Heart right ventricle (tissue), 16 donors: ENCODE measurements around the gene SLC1A2. TPM values are rescaled to one million over a fixed set of nuclear protein-coding genes. Genes with fewer than 3 reads are reported as not detected.

Experiments used
- ATAC-seq, 8 donors: fragments of 200-7000 bp; cut with Tn5 transposase; one replicate each; pipeline ENCODE4 v1.9.1; 2020; ENCODE audit warnings: mild to moderate bottlenecking in 8 of 8, moderate library complexity in 8 of 8, moderate number of reproducible peaks in 1 of 8
- DNase-seq, 2 donors: peaks; one replicate each; pipeline ENCODE4 v3.0.0-alpha.2; 2020
- H3K27ac ChIP-seq, 10 donors: fragments of 200-600 bp; sonication (generic) in 2 of 10; one replicate each; pipeline versions ENCODE4 v1.5.0 to v1.8.0; 2020 to 2022; ENCODE audit warnings: mild to moderate bottlenecking in 3 of 10
- H3K27me3 ChIP-seq, 7 donors: fragments of 200-600 bp; one replicate each; pipeline ENCODE4 v1.8.0; 2021 to 2022; ENCODE audit warnings: mild to moderate bottlenecking in 2 of 7
- H3K36me3 ChIP-seq, 9 donors: fragments of 200-600 bp; sonication (generic) in 1 of 9; one replicate each; pipeline versions ENCODE4 v1.5.0 to v1.8.0; 2020 to 2022; ENCODE audit warnings: mild to moderate bottlenecking in 2 of 9
- H3K4me1 ChIP-seq, 9 donors: fragments of 200-600 bp; sonication (generic) in 1 of 9; one replicate each; pipeline versions ENCODE4 v1.5.0 to v1.8.0; 2020 to 2022; ENCODE audit warnings: mild to moderate bottlenecking in 4 of 9
- H3K4me3 ChIP-seq, 10 donors: fragments of 200-600 bp; sonication (generic) in 2 of 10; one replicate each; pipeline versions ENCODE4 v1.5.0 to v1.8.0; 2020 to 2022; ENCODE audit warnings: mild to moderate bottlenecking in 7 of 10, moderate library complexity in 2 of 10
- H3K9me3 ChIP-seq, 11 donors: fragments of 200-600 bp in 10 of 11; sonication (generic) in 2 of 11; one replicate each; pipeline versions ENCODE4 v1.5.0 to v1.8.0; 2013 to 2022; ENCODE audit warnings: mild to moderate bottlenecking in 2 of 11, control low read depth in 1 of 11, moderate library complexity in 1 of 11
- CTCF ChIP-seq, 9 donors: fragments of 200-600 bp; sonication (generic) in 2 of 9; IDR thresholded peaks; one replicate each; pipeline versions ENCODE4 v1.5.0 to v1.8.0; 2021 to 2022; ENCODE audit warnings: antibody characterized with exemption in 9 of 9, mild to moderate bottlenecking in 5 of 9, moderate library complexity in 1 of 9
- WGBS, 2 donors: extraction: QIAGEN DNeasy Blood & Tissue Kit; methylation state at CpG; one replicate each; pipeline ENCODE4 v1.1.7; 2013; ENCODE audit warnings: inconsistent platforms in 1 of 2; 5-methylcytosine and 5-hydroxymethylcytosine counted together
- intact Hi-C, 10 donors: fragments of 100-400 bp; cut with DNase I; formaldehyde crosslinking; loops; one replicate each; pipeline versions ENCODE4 v1.11.1 to v1.14.2; 2022
- polyA plus RNA-seq, 2 donors: library from polyadenylated mRNA; stranded (reverse); fragments of 200-250 nt; gene quantifications; one replicate each; pipeline ENCODE4 v1.2.3, GENCODE V29; 2013
- total RNA-seq, 10 donors: library from RNA; stranded (reverse); fragmentation: NEBNext Ultra II Directional in 3 of 10; extraction: Animal tissue kit (Norgen Biotek cat#: 25700) in 3 of 10; gene quantifications; one replicate each; pipeline versions ENCODE4 v1.2.1 to v1.2.4, GENCODE V29; 2021 to 2023
- donor health status: Arrhythmogenic right ventricular cardiomyopathy.
- donor health status: ischemic (EF 13 %, LVEDD 7.1; RV severe dilation, severe dysfunction).
- donor health status: healthy with polysubstance abuse.
- donor health status: DM: no; HTN: yes; CAD: no.
- donor health status: DM: no; HTN: no; CAD: no.
- donor health status: ischemic (EF 25% LVEDD 6.9; RV normal size, moderate dysfunction).
- donor health status: ischemic (EF 25% LVEDD 5.7; RV mildly dilated, moderate dysfunction).
- donor health status: healthy.
- donor health status: DM: yes; HTN: yes; CAD: no.
- donor health status: Ischemic cardiomyopathy.
- donor health status: ischemic (EF 35%, LVEDD 5.7; RV mildly dilated, moderate dysfunction).
- donor health status: nonischemic (EF 11% LVEDD 7.7; RV severe dilation, severe dysfunction).
- donor health status: DM: yes; HTN: yes; CAD: no.
- donor health status: PGD.
- donor health status: ischemic (EF 29% LVEDD 5.4; RV normal size, mild dysfunction).
- donor health status: nonischemic (EF 23%, LVEDD 6.1; RV moderate dilation, normal function).

Gene SLC1A2
- total and polyA plus RNA-seq, 12 donors, result 0.29 to 25.8 (median 3.4) TPM

GRCh38 chr11:35346472-35347156, 72.7 kb downstream of the SLC1A2 start:
- intact Hi-C loops, result no loop called here
- peaks cover 0 to 38% (median 0%) of the 10 kb centered on the region in 9 donors for H3K4me1 ChIP-seq
- peak overlapping the region in 2 of 10 donors; percentile 51 to 56 for H3K27ac ChIP-seq

DNA sequence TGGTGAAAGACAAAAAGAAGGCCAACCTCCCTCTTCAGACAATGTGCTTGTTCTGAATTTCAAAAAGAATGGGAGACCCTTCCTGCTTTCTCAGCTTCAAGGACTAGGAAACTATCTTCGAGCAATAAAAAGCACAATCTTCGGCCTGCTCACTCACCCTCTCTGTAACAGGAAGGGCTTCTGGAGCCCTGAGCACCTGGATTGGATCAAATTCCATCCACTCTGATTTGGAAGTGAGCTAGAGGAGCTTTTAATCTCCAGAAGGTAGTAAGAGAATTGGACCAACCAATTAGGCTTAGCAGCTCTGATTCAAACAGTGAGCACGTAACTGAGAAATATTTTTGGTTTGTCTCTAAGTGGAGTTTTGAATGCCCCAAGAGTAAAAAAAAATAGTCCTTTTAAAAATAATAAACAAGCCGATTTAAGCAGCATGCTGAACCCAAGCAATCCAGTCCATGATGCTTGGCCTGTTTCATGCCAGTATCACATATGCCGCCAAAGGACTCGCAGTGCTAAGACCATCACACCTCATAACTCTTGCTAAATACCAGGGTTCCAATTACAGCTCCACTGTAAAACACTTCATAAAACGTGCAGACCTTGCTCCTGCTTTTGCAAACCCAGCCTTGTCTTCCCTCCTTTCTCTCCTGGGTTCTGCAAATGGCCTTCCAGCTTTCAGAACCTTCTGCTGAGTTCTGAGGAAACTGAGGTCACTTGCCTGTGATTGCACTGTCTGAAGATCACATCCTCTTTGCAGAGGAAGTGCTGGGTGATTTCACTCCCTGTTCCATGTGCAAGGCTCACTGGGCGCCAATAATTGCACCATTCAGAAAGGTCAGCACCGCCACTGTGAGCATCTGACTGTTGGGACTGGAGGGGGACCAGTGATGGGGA, 74.4 kb downstream of the SLC1A2 start:
- Histone ChIP-seq H3K36me3 (no peaks in the 10 kb centered on the region), H3K4me3 (no peak overlapping the region), H3K9me3 (no peaks in the 10 kb centered on the region), H3K4me1 (peaks cover 0 to 47% (median 7%) of the 10 kb centered on the region in 9 donors), H3K27me3 (no peaks in the 10 kb centered on the region), H3K27ac (peak overlapping the region in 3 of 10 donors; percentile 23 to 40 (median 38))
- ATAC-seq (peak in 4 of 8 donors; percentile 25 to 70 (median 44)), DNase-seq (no peak)
- no peak for TF ChIP-seq CTCF (IDR thresholded peaks at IDR 0.05)
- intact Hi-C loops, result no loop called here
- WGBS, 2 donors, result 60 to 75% methylated on average over 9 of the region's 9 CpGs

More at GRCh38 chr11:35346472-35347156, 72.7 kb downstream of the SLC1A2 start:
- peak in 1 of 8 donors; percentile 22 for ATAC-seq
- WGBS, 2 donors, result 87 to 89% methylated on average over 6 of the region's 6 CpGs
- Histone ChIP-seq H3K9me3 (no peaks in the 10 kb centered on the region), H3K4me3 (no peak overlapping the region), H3K36me3 (no peaks in the 10 kb centered on the region), H3K27me3 (no peaks in the 10 kb centered on the region)
- no peak for TF ChIP-seq CTCF (IDR thresholded peaks at IDR 0.05)
- DNase-seq, result no peak

GRCh38 chr11:35343033-35343598, 76.2 kb downstream of the SLC1A2 start:
- intact Hi-C loops, result no loop called here
- DNase-seq (no peak), ATAC-seq (no peak)
- no peak overlapping the region for H3K4me3 ChIP-seq
- no peaks in the 10 kb centered on the region for H3K9me3 ChIP-seq
- H3K36me3 ChIP-seq, result no peaks in the 10 kb centered on the region
- H3K27me3 ChIP-seq, result no peaks in the 10 kb centered on the region
- peaks cover 0 to 47% (median 9%) of the 10 kb centered on the region in 9 donors for H3K4me1 ChIP-seq
- no peak for TF ChIP-seq CTCF (IDR thresholded peaks at IDR 0.05)
- WGBS, 2 donors, result 81 to 91% methylated on average over 5 of the region's 5 CpGs
- H3K27ac ChIP-seq, result no peak overlapping the region

- TF ChIP-seq CTCF (IDR thresholded peaks at IDR 0.05), result no peak
- H3K27ac ChIP-seq, result peak overlapping the region in 5 of 10 donors; percentile 57 to 75 (median 68)
- H3K27me3 ChIP-seq, result no peaks in the 10 kb centered on the region
- no peaks in the 10 kb centered on the region for H3K36me3 ChIP-seq
- H3K9me3 ChIP-seq, result peaks cover 0 to 9% (median 0%) of the 10 kb centered on the region in 11 donors
- intact Hi-C loops, result no loop called here
- H3K4me3 ChIP-seq, result no peak overlapping the region
- peaks cover 0 to 43% (median 9%) of the 10 kb centered on the region in 9 donors for H3K4me1 ChIP-seq
- DNase-seq (peak in 1 of 2 donors; percentile 63), ATAC-seq (peak in 7 of 8 donors; percentile 27 to 87 (median 67))
- 77 to 88% methylated on average over 2 of the region's 2 CpGs for WGBS, 2 donors
Observed at GRCh38 chr11:35340715-35341114, 78.6 kb downstream of the SLC1A2 start.
